Kidney epithelial cell (primary cell): ENCODE measurements around the gene IL13. TPM values are rescaled to one million over a fixed set of nuclear protein-coding genes. Genes with fewer than 3 reads are reported as not detected.

Experiments used
- DNase-seq: peaks from one replicate; pipeline ENCODE4 v3.0.0-alpha.2; 2010; ENCODE audit warnings: low read depth
- H3K27me3 ChIP-seq: 2 replicates; pipeline ENCODE4 v1.6.0; 2011; ENCODE audit warnings: low read length; ENCODE audit not compliant: control insufficient read depth, insufficient read depth
- H3K36me3 ChIP-seq: 2 replicates; pipeline ENCODE4 v1.5.1; 2011; ENCODE audit warnings: low read length; ENCODE audit not compliant: control insufficient read depth, insufficient read depth
- H3K4me3 ChIP-seq: 2 replicates; pipeline ENCODE4 v1.5.1; 2011; ENCODE audit warnings: low read depth, mild to moderate bottlenecking, control low read depth, low read length
- total RNA-seq: library from RNA; depleted of rRNA; stranded (reverse); fragments of >200 nt; gene quantifications from 2 replicates; pipeline ENCODE4 v1.2.3, GENCODE V29; 2015
- TF ChIP-seq, protein P1 (sequence below): IDR thresholded peaks from 2 replicates; pipeline ENCODE4 v1.5.1; 2011; ENCODE audit warnings: mild to moderate bottlenecking, moderate library complexity, low read length, control low read depth, inconsistent platforms; ENCODE audit not compliant: insufficient read depth, poor library complexity, severe bottlenecking

The IL13 gene
- total RNA-seq: not detected in 2 replicates

DNA sequence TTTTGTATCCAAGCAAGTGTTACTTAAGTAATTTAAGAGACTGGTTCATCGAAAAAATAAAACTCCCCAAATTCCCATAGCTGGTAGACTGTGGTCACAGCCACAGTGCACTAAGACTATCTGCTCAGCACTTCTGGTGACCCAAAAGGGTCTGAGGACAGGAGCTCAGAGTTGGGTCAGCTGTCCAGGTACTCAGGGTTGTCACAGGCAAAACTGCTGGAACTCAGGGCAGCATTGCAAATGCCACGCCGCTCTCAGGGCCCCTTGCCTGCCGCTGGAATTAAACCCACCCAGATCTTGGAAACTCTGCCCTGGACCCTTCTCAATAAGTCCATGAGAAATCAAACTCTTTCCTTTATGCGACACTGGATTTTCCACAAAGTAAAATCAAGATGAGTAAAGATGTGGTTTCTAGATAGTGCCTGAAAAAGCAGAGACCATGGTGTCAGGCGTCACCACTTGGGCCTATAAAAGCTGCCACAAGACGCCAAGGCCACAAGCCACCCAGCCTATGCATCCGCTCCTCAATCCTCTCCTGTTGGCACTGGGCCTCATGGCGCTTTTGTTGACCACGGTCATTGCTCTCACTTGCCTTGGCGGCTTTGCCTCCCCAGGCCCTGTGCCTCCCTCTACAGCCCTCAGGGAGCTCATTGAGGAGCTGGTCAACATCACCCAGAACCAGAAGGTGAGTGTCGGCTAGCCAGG lies at the start of gene IL13:
Gene IL13, plus strand, starts transcription at position 498 of the 705 bp plus-strand sequence. Its CDS starts 14 bp downstream, at position 512.
- Histone ChIP-seq H3K27me3 (peaks cover 10% of the 10 kb centered on the region), H3K36me3 (no peaks in the 10 kb centered on the region), H3K4me3 (no peak within 1 kb of the TSS)
- TF ChIP-seq, protein P1, sequence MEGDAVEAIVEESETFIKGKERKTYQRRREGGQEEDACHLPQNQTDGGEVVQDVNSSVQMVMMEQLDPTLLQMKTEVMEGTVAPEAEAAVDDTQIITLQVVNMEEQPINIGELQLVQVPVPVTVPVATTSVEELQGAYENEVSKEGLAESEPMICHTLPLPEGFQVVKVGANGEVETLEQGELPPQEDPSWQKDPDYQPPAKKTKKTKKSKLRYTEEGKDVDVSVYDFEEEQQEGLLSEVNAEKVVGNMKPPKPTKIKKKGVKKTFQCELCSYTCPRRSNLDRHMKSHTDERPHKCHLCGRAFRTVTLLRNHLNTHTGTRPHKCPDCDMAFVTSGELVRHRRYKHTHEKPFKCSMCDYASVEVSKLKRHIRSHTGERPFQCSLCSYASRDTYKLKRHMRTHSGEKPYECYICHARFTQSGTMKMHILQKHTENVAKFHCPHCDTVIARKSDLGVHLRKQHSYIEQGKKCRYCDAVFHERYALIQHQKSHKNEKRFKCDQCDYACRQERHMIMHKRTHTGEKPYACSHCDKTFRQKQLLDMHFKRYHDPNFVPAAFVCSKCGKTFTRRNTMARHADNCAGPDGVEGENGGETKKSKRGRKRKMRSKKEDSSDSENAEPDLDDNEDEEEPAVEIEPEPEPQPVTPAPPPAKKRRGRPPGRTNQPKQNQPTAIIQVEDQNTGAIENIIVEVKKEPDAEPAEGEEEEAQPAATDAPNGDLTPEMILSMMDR: no peak
- DNase-seq: no peak

DNA sequence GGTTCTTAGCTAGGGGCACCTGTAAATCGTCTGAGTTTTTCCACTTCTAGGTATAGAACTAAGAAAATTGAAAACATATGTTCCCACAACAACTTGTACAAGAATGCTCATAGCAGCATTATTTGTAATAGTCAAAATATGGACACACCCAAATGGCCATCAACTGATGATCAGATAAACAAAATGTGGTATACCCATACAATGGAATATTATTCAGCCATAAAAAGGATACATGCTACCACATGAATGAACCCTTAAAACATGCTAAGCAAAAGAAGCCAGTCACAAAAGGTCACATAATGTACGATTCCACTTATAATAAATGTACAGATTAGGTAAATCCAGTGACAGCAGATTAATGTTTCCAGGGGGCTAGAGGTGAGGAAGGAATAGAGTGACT lies 46.0 kb upstream of the IL13 start:
- DNase-seq: no peak
- H3K27me3 ChIP-seq: no peaks in the 10 kb centered on the region
- no peak overlapping the region for H3K4me3 ChIP-seq
- no peaks in the 10 kb centered on the region for H3K36me3 ChIP-seq
- TF ChIP-seq, protein P1: no peak

DNA sequence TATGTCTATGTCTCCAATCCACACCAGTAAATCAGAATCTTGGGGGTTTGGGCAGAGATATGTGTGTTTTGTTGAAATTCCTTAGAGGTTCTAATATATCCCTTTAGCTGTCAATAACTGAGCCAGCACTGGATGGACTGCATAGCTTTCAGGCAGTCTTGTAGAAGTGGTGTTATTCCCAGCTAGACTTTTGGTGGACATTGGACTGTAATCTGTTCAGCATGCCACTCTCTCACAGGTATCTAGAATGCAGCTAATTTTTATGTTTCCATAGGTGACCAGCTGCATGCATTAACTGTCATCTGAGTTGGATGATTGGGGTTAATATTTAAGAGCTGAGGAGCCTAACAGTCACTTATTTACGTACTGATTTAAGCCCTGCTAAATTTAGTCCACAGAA lies 45.1 kb upstream of the IL13 start:
- no peak for DNase-seq
- Histone ChIP-seq H3K27me3 (no peaks in the 10 kb centered on the region), H3K36me3 (no peaks in the 10 kb centered on the region), H3K4me3 (no peak overlapping the region)
- TF ChIP-seq, protein P1: no peak

DNA sequence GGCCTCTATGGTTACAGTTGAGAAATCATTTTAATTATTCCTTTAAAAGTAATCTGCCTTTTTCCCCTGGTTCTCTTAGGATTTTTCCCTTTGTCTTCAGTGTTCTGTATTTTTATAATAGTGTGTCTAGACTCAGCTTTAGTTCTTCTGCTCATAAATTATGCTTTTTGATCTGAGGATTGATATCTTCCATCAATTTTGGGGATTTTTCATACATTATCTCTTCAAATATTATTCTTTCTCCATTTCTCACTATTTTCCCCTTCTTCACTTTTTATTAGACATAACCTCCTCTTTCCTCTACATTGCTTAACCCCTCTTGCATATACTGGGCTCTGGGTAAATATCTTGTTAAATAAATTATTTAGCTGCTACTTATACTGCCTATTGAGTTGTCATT lies 36.3 kb upstream of the IL13 start:
- no peak for DNase-seq
- Histone ChIP-seq H3K27me3 (no peaks in the 10 kb centered on the region), H3K4me3 (no peak overlapping the region), H3K36me3 (no peaks in the 10 kb centered on the region)
- TF ChIP-seq, protein P1: no peak

DNA sequence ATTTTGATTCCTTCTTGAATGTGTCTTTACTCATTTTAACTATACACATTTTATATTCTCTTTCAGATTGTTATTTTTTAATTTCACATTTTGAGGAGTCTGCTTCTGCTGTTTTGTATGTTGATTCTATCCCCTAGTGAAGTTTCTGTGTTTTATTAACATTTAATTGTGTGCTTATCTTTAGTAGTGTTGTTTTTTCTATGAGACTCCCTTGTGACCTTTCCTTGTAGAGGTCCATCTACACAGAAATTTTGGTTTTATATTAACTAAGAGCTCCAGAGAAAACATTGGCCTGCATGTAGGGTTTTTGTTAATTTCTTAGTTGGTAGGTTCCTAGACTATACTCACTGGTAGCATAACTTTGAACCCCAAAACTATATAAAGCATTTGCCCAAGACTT lies 35.4 kb upstream of the IL13 start:
- TF ChIP-seq, protein P1: no peak
- no peaks in the 10 kb centered on the region for H3K36me3 ChIP-seq
- DNase-seq: no peak
- no peaks in the 10 kb centered on the region for H3K27me3 ChIP-seq
- H3K4me3 ChIP-seq: no peak overlapping the region

DNA sequence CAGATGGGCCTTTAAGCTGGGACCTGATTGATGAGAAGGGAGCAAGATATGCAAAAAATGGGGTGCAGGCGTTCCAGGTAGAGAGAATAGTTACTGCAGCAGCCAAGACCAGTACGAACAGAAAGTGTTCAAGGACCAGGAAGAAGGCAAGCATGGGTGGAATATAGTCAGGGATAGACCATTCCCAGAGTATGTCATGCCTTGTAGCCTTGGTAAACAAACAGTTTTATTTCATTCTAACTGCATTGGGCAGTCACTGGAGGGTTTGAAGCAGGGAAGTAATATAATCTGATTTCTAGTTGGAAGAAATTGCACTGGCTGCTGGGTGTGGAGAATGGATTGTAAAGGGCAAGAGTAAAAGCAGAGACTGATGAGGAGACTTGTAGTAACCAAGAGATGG lies 30.5 kb upstream of the IL13 start:
- Histone ChIP-seq H3K27me3 (no peaks in the 10 kb centered on the region), H3K36me3 (no peaks in the 10 kb centered on the region), H3K4me3 (no peak overlapping the region)
- TF ChIP-seq, protein P1: no peak
- no peak for DNase-seq
